Prostate gland (tissue), 2 donors: ENCODE data around the gene TMEM35B.
"Not testable (repeated sequence)": the region's sequence is repeated elsewhere in the genome, so short reads cannot be mapped to it uniquely, and the experiment has no call there.

ENCODE experiments used
- CTCF ChIP-seq, 4 experiments: fragments of 200-600 bp in 2 of 4; fragments of 450-650 bp in 2 of 4; sonication (generic) in 2 of 4; IDR thresholded peaks; 1 replicate in 3 of 4; 2 replicates in 1 of 4; pipeline ENCODE4 v1.5.1; 2016 to 2019; ENCODE audit warnings: antibody characterized with exemption in 4 of 4, mild to moderate bottlenecking in 2 of 4, moderate library complexity in 2 of 4
- POLR2A ChIP-seq: fragments of 450-650 bp; IDR thresholded peaks from one replicate; pipeline ENCODE4 v1.6.1; 2016; ENCODE audit warnings: antibody characterized with exemption, mild to moderate bottlenecking

DNA sequence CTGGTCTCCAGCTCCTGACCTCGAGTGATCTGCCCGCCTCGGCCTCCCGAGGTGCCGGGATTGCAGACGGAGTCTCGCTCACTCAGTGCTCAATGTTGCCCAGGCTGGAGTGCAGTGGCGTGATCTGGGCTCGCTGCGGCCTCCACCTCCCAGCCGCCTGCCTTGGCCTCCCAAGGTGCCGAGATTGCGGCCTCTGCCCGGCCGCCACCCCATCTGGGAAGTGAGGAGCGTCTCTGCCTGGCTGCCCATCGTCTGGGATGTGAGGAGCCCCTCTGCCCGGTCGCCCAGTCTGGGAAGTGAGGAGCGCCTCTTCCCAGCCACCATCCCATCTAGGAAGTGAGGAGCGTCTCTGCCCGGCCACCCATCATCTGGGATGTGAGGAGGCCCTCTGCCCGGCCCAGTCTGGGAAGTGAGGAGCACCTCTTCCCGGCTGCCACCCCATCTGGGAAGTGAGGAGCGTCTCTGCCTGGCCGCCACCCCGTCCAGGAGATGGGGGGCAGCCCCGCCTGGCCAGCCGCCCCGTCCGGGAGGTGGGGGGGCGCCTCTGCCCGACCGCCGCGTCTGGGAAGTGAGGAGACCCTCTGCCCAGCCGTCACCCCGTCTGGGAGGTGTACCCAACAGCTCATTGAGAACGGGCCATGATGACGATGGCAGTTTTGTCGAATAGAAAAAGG, 37.4 kb downstream of the TMEM35B start:
- not testable (repeated sequence) for TF ChIP-seq CTCF (IDR thresholded peaks at IDR 0.05); POLR2A
